DOHH2 (cell line): Measurements from ENCODE around the gene AP4B1.
A peak's percentile ranks its signal among the peaks of the same experiment; 100 is the strongest.

ENCODE experiments used
- CTCF ChIP-seq: fragments of 200-600 bp; sonication (generic); IDR thresholded peaks from one replicate; pipeline ENCODE4 v1.5.1; 2014; ENCODE audit warnings: antibody characterized with exemption, mild to moderate bottlenecking, low read depth, low read length; ENCODE audit not compliant: poor library complexity, severe bottlenecking
- EZH2phosphoT487 ChIP-seq: fragments of 200-600 bp; sonication (generic); IDR thresholded peaks from 2 replicates; pipeline ENCODE4 v1.6.1; 2017; ENCODE audit warnings: borderline replicate concordance, mild to moderate bottlenecking, antibody characterized with exemption, low read length, moderate library complexity, mixed read lengths

- peak; percentile 71 for TF ChIP-seq CTCF
- TF ChIP-seq EZH2phosphoT487, result no peak
These were observed 30.4 kb downstream of the AP4B1 start for GRCh38 chr1:113874012-113874879.
